ENCODE data around the gene MGME1.

Gene MGME1

GRCh38 chr20:17948442-17948841, 20.4 kb upstream of the MGME1 start:
- Histone ChIP-seq H2AFZ (no peak overlapping the region), H3K9ac (no peak overlapping the region), H3K9me3 (ENCODE audit: control insufficient read depth, low read length) (no peaks in the 10 kb centered on the region), H3K4me2 (ENCODE audit: low read length) (no peak overlapping the region), H3K27ac (no peak overlapping the region), H3K79me2 (peaks cover 9% of the 10 kb centered on the region), H3K4me3 (ENCODE audit: low read depth, low read length) (no peak overlapping the region), H3K27me3 (ENCODE audit: control insufficient read depth, insufficient read depth, low read length) (no peaks in the 10 kb centered on the region), H3K36me3 (ENCODE audit: control insufficient read depth, insufficient read depth, low read length) (no peaks in the 10 kb centered on the region), H3K4me1 (no peaks in the 10 kb centered on the region)
- no peak for TF ChIP-seq CTCF (IDR thresholded peaks at IDR 0.05)

DNA sequence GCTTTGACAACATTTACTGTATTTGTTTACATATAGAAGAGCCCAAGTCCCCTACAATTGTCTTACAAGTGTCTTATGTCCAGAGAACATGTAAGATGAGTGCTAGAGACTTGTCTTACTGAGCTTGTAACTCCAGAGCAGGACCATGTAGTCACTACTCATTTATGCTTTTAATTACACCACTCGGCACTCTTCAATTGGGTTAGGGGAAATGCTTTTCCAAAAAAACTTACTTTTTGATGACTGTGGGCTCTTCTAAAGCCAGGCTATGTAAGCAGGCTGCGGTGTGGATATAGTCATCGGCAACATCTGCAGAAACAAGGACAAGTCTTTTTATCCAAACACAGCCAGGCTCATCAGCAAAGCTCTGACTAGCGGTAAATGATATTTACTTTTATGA, 18.9 kb upstream of the MGME1 start:
- Histone ChIP-seq H3K79me2 (peaks cover 22% of the 10 kb centered on the region), H3K27me3 (ENCODE audit: control insufficient read depth, insufficient read depth, low read length) (no peaks in the 10 kb centered on the region), H2AFZ (no peak overlapping the region), H3K9me3 (ENCODE audit: control insufficient read depth, low read length) (no peaks in the 10 kb centered on the region), H3K4me3 (ENCODE audit: low read depth, low read length) (no peak overlapping the region), H3K9ac (no peak overlapping the region), H3K4me2 (ENCODE audit: low read length) (no peak overlapping the region), H3K4me1 (peaks cover 6% of the 10 kb centered on the region), H3K36me3 (ENCODE audit: control insufficient read depth, insufficient read depth, low read length) (no peaks in the 10 kb centered on the region), H3K27ac (no peak overlapping the region)
- TF ChIP-seq CTCF (IDR thresholded peaks at IDR 0.05), result no peak

- H3K4me1 ChIP-seq, result peaks cover 7% of the 10 kb centered on the region
- H3K4me2 ChIP-seq (ENCODE audit: low read length), result no peak overlapping the region
- no peak overlapping the region for H3K9ac ChIP-seq
- TF ChIP-seq CTCF (IDR thresholded peaks at IDR 0.05), result no peak
- peaks cover 27% of the 10 kb centered on the region for H3K79me2 ChIP-seq
- H3K36me3 ChIP-seq (ENCODE audit: control insufficient read depth, insufficient read depth, low read length), result no peaks in the 10 kb centered on the region
- no peaks in the 10 kb centered on the region for H3K27me3 ChIP-seq (ENCODE audit: control insufficient read depth, insufficient read depth, low read length)
- no peak overlapping the region for H3K27ac ChIP-seq
- H3K4me3 ChIP-seq (ENCODE audit: low read depth, low read length), result no peak overlapping the region
- no peak overlapping the region for H2AFZ ChIP-seq
- no peaks in the 10 kb centered on the region for H3K9me3 ChIP-seq (ENCODE audit: control insufficient read depth, low read length)
Measured at GRCh38 chr20:17950670-17951069, 18.1 kb upstream of the MGME1 start.

DNA sequence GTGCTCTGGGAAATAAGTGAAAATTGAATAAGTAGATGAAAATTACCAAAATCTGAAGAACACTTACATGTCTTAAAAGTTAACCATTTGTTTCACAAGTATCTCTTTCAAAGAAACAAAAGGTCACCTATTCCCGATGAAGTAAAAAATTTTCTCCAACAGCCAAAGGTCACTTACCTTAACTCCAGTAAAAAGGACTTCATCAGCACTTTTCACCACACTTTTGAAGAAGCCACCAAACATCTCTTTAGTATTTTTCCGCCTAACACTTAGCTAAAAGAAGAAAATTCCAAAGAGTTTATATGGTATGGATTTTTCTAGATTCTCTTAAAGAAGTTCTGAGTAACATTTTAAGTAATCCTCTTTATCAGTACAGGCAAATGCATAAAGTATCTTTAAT, 17.5 kb upstream of the MGME1 start:
- Histone ChIP-seq H3K4me3 (ENCODE audit: low read depth, low read length) (no peak overlapping the region), H3K27me3 (ENCODE audit: control insufficient read depth, insufficient read depth, low read length) (no peaks in the 10 kb centered on the region), H3K4me2 (ENCODE audit: low read length) (no peak overlapping the region), H3K27ac (no peak overlapping the region), H3K36me3 (ENCODE audit: control insufficient read depth, insufficient read depth, low read length) (no peaks in the 10 kb centered on the region), H3K79me2 (peaks cover 27% of the 10 kb centered on the region), H2AFZ (no peak overlapping the region), H3K9me3 (ENCODE audit: control insufficient read depth, low read length) (no peaks in the 10 kb centered on the region), H3K4me1 (peaks cover 7% of the 10 kb centered on the region), H3K9ac (no peak overlapping the region)
- TF ChIP-seq CTCF (IDR thresholded peaks at IDR 0.05), result no peak
